ENCODE data around the gene LIMCH1.

Gene LIMCH1

DNA sequence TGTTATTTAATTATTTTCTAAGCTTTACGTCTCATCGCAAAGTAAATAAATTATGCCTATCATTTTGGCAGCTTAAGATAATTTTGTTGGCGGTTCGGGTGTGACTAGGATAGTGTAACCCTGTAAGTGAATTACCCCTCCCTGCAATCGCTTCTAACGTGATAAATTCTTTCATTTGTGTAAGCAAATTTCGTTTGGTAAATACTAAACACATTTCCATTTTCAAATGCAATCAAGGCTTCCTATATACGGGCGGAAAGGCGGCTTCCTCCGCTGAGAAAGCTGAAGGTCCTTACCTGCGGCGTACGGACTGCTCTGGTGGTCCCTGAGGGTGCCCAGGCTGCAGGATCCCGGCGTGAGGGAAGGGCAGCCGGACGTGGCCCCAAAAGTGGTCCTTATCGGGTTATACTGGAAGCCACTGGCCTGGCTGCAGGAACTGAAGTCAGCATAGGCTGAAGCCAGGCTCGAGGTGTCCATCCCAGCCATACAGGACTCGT lies 210.2 kb downstream of the LIMCH1 start:
- peaks cover 4% of the 10 kb centered on the region for H3K27me3 ChIP-seq (ENCODE audit: control insufficient read depth, low read length)
- H3K9me3 ChIP-seq (ENCODE audit: control insufficient read depth, insufficient read depth, low read length) = peaks cover 5% of the 10 kb centered on the region; the same call in 1 of the 2 replicates
- H3K9me2 ChIP-seq (replicated peaks; ENCODE audit: control insufficient read depth, low read length) = no peaks in the 10 kb centered on the region
- H3K4me3 ChIP-seq (ENCODE audit: low read length) = no peak overlapping the region
- no peak overlapping the region for H3K4me2 ChIP-seq (ENCODE audit: low read length)
- H4K20me1 ChIP-seq (ENCODE audit: control insufficient read depth, insufficient read depth, low read depth, low read length) = no peaks in the 10 kb centered on the region
- no peaks in the 10 kb centered on the region for H3K4me1 ChIP-seq (ENCODE audit: control insufficient read depth, low read length)
- no peaks in the 10 kb centered on the region for H3K79me2 ChIP-seq (ENCODE audit: control insufficient read depth, low read length)
- TF ChIP-seq, protein P1, sequence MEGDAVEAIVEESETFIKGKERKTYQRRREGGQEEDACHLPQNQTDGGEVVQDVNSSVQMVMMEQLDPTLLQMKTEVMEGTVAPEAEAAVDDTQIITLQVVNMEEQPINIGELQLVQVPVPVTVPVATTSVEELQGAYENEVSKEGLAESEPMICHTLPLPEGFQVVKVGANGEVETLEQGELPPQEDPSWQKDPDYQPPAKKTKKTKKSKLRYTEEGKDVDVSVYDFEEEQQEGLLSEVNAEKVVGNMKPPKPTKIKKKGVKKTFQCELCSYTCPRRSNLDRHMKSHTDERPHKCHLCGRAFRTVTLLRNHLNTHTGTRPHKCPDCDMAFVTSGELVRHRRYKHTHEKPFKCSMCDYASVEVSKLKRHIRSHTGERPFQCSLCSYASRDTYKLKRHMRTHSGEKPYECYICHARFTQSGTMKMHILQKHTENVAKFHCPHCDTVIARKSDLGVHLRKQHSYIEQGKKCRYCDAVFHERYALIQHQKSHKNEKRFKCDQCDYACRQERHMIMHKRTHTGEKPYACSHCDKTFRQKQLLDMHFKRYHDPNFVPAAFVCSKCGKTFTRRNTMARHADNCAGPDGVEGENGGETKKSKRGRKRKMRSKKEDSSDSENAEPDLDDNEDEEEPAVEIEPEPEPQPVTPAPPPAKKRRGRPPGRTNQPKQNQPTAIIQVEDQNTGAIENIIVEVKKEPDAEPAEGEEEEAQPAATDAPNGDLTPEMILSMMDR (IDR thresholded peaks at IDR 0.05; ENCODE audit: low read depth, low read length, poor library complexity, severe bottlenecking) = no peak
- no peak for TF ChIP-seq EZH2phosphoT487 (IDR thresholded peaks at IDR 0.05; ENCODE audit: borderline replicate concordance, low read length)
- H3F3A ChIP-seq (ENCODE audit: control insufficient read depth, insufficient read depth) = no peaks in the 10 kb centered on the region
- no peak overlapping the region for H3K27ac ChIP-seq (ENCODE audit: low read depth, low read length)
- H3K36me3 ChIP-seq (ENCODE audit: control insufficient read depth, low read length) = no peaks in the 10 kb centered on the region

DNA sequence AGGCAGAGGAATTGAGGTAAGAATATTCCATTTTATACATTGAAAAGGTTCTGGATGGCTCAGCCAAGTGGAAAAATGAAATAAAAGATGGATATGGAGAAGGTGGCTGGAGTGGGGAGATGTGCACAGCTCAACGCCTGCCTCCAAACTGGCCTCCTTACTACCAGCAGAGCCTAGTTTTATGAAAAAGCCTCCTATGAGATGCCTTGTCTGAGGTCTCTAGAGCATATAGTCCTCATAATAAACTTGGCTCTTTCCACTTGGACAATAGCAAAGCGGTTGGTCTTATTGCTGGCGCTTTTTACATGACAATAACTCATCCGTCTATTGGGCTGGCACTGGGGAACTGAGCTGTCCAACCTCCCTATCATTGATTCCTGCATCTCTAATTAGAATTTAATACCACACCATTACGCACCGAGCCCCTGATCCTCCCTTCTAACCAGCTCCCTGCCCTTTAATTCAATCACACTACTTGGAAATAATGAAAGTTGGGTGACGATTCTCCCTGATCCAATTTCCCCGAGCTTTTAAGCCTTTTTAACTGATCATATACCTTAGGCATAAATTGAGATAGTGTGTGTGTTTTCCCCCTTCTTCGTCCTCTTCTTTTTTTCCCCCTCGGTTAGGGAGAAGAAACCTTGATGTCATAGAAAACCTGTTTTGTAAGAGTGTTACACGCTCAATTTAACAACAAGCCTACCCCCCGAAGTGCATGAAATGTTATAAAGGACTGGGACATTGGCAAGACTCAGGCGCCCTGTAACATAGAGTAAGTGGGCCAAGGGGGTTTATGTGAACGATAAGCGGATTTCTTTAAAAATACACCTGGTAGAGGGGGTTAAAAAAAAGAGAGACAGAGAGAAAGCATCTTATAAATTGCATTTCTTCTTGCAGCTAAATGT lies 210.9 kb downstream of the LIMCH1 start, which contains the start of gene PHOX2B:
PHOX2B (minus strand) TSS at position 155 of the 905 bp plus-strand sequence; CDS start at position 40, 115 bp downstream.
- H3F3A ChIP-seq (ENCODE audit: control insufficient read depth, insufficient read depth) = no peaks in the 10 kb centered on the region
- peaks cover 6% of the 10 kb centered on the region for H3K27me3 ChIP-seq (ENCODE audit: control insufficient read depth, low read length)
- TF ChIP-seq EZH2phosphoT487 (IDR thresholded peaks at IDR 0.05; ENCODE audit: borderline replicate concordance, low read length) = no peak
- TF ChIP-seq, protein P1 (IDR thresholded peaks at IDR 0.05; ENCODE audit: low read depth, low read length, poor library complexity, severe bottlenecking) = no peak
- H3K36me3 ChIP-seq (ENCODE audit: control insufficient read depth, low read length) = no peaks in the 10 kb centered on the region
- H3K4me1 ChIP-seq (ENCODE audit: control insufficient read depth, low read length) = no peaks in the 10 kb centered on the region
- no peak within 1 kb of the TSS for H3K4me3 ChIP-seq (ENCODE audit: low read length)
- no peaks in the 10 kb centered on the region for H3K79me2 ChIP-seq (ENCODE audit: control insufficient read depth, low read length)
- no peak within 1 kb of the TSS for H3K4me2 ChIP-seq (ENCODE audit: low read length)
- H3K9me2 ChIP-seq (replicated peaks; ENCODE audit: control insufficient read depth, low read length) = no peaks in the 10 kb centered on the region
- no peak within 1 kb of the TSS for H3K27ac ChIP-seq (ENCODE audit: low read depth, low read length)
- no peaks in the 10 kb centered on the region for H4K20me1 ChIP-seq (ENCODE audit: control insufficient read depth, insufficient read depth, low read depth, low read length)
- peaks cover 5% of the 10 kb centered on the region; the same call in 1 of the 2 replicates for H3K9me3 ChIP-seq (ENCODE audit: control insufficient read depth, insufficient read depth, low read length)

DNA sequence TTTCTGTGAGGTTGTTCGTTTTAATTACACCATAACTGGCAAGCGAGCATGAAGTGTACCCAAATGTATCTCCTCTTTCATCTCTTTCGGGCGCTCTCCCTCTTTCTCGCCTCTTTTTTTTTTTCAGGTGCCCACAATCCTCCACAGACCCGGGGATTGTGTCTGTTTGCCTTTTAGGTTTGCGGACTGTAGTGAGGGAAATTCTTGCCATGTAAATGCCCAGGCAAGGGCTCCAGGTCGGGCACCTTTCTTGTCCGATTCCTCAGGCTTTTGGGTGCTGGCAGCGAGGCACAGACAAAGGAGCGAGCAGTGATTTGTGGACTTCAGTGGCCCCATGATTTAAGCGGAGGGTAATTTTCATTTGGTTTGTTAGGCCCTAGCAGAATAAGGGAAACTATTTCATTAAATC lies 211.7 kb downstream of the LIMCH1 start:
- Histone ChIP-seq H3F3A (ENCODE audit: control insufficient read depth, insufficient read depth) (no peaks in the 10 kb centered on the region), H3K9me3 (ENCODE audit: control insufficient read depth, insufficient read depth, low read length) (peaks cover 5% of the 10 kb centered on the region; the same call in 1 of the 2 replicates), H3K4me2 (ENCODE audit: low read length) (no peak overlapping the region), H3K36me3 (ENCODE audit: control insufficient read depth, low read length) (no peaks in the 10 kb centered on the region), H4K20me1 (ENCODE audit: control insufficient read depth, insufficient read depth, low read depth, low read length) (no peaks in the 10 kb centered on the region), H3K27ac (ENCODE audit: low read depth, low read length) (no peak overlapping the region), H3K27me3 (ENCODE audit: control insufficient read depth, low read length) (peaks cover 9% of the 10 kb centered on the region), H3K4me3 (ENCODE audit: low read length) (no peak overlapping the region), H3K79me2 (ENCODE audit: control insufficient read depth, low read length) (no peaks in the 10 kb centered on the region), H3K4me1 (ENCODE audit: control insufficient read depth, low read length) (no peaks in the 10 kb centered on the region), H3K9me2 (replicated peaks; ENCODE audit: control insufficient read depth, low read length) (no peaks in the 10 kb centered on the region)
- TF ChIP-seq, protein P1 (IDR thresholded peaks at IDR 0.05; ENCODE audit: low read depth, low read length, poor library complexity, severe bottlenecking) = no peak
- TF ChIP-seq EZH2phosphoT487 (IDR thresholded peaks at IDR 0.05; ENCODE audit: borderline replicate concordance, low read length) = no peak

Data from DOHH2 (cell line).